Fibroblast of villous mesenchyme (primary cell): Measurements from ENCODE around the gene DENND1B. TPM values are rescaled to one million over a fixed set of nuclear protein-coding genes. Genes with fewer than 3 reads are reported as not detected.

Experiments
- DNase-seq: peaks from one replicate; pipeline ENCODE4 v3.0.0-alpha.2; 2010; ENCODE audit warnings: low read depth
- H3K4me3 ChIP-seq: 2 replicates; pipeline ENCODE4 v1.5.1; 2011; ENCODE audit warnings: low read depth, mild to moderate bottlenecking, low read length
- CTCF ChIP-seq: IDR thresholded peaks from 2 replicates; pipeline ENCODE4 v1.5.1; 2012; ENCODE audit warnings: low read depth, mild to moderate bottlenecking, low read length; ENCODE audit not compliant: insufficient read depth
- total RNA-seq: library from RNA; depleted of rRNA; stranded (reverse); fragments of >200 nt; gene quantifications from 2 replicates; pipeline ENCODE4 v1.2.3, GENCODE V29; 2012

Gene DENND1B
- total RNA-seq, 1 donor, result 21.6 TPM

GRCh38 chr1:197776351-197777105, 1.2 kb upstream of the DENND1B start:
- DNase-seq, result peak; percentile 51
- TF ChIP-seq CTCF, result no peak
- no peak overlapping the region for H3K4me3 ChIP-seq

GRCh38 chr1:197774466-197775281, 606 bp downstream of the DENND1B start:
- peak; percentile 31 for DNase-seq
- peak overlapping the region; percentile 68 for H3K4me3 ChIP-seq
- no peak for TF ChIP-seq CTCF

- H3K4me3 ChIP-seq, result peak overlapping the region; percentile 17
- DNase-seq, result no peak
- TF ChIP-seq CTCF, result no peak
Measured at GRCh38 chr1:197773856-197774255, 1.4 kb downstream of the DENND1B start.

GRCh38 chr1:197771904-197772556, 3.2 kb downstream of the DENND1B start:
- TF ChIP-seq CTCF, result no peak
- no peak for DNase-seq
- H3K4me3 ChIP-seq, result no peak overlapping the region

- no peak for TF ChIP-seq CTCF
- H3K4me3 ChIP-seq, result no peak overlapping the region
- DNase-seq, result no peak
Measured at GRCh38 chr1:197771386-197771785, 3.9 kb downstream of the DENND1B start.

- no peak for TF ChIP-seq CTCF
Measured at GRCh38 chr1:197770243-197770642, 5.0 kb downstream of the DENND1B start.

More at GRCh38 chr1:197770243-197770642, 5.0 kb downstream of the DENND1B start:
- no peak for DNase-seq
- H3K4me3 ChIP-seq, result no peak overlapping the region
